ENCODE measurements around the gene ISG15.
A peak's percentile ranks its signal among the peaks of the same experiment; 100 is the strongest.

ISG15 gene

GRCh38 chr1:1039145-1039910 is 26.0 kb downstream of the ISG15 start:
- TF ChIP-seq CTCF (IDR thresholded peaks at IDR 0.05; ENCODE audit: low read depth, low read length) = no peak
- Histone ChIP-seq H3K27me3 (peaks cover 30% of the 10 kb centered on the region), H3K36me3 (no peaks in the 10 kb centered on the region), H3K4me1 (peaks cover 14% of the 10 kb centered on the region), H3K4me3 (ENCODE audit: low read depth, low read length) (no peak overlapping the region), H3K9me3 (no peaks in the 10 kb centered on the region)
- DNase-seq = no peak

GRCh38 chr1:1040004-1040991 is 27.0 kb downstream of the ISG15 start:
- Histone ChIP-seq H3K27me3 (peaks cover 25% of the 10 kb centered on the region), H3K4me1 (peaks cover 14% of the 10 kb centered on the region), H3K9me3 (no peaks in the 10 kb centered on the region), H3K36me3 (no peaks in the 10 kb centered on the region), H3K4me3 (ENCODE audit: low read depth, low read length) (peak overlapping the region; percentile 24; the same call in 1 of the 2 replicates)
- peak; percentile 9; the same call in 1 of the 2 replicates for TF ChIP-seq CTCF (IDR thresholded peaks at IDR 0.05; ENCODE audit: low read depth, low read length)
- peak; percentile 90 for DNase-seq

- no peaks in the 10 kb centered on the region for H3K36me3 ChIP-seq
- H3K27me3 ChIP-seq = peaks cover 25% of the 10 kb centered on the region
- no peak for DNase-seq
- H3K4me3 ChIP-seq (ENCODE audit: low read depth, low read length) = no peak overlapping the region
- peaks cover 14% of the 10 kb centered on the region for H3K4me1 ChIP-seq
- H3K9me3 ChIP-seq = no peaks in the 10 kb centered on the region
- no peak for TF ChIP-seq CTCF (IDR thresholded peaks at IDR 0.05; ENCODE audit: low read depth, low read length)
Measured at GRCh38 chr1:1041092-1041523, 27.8 kb downstream of the ISG15 start.

GRCh38 chr1:1041873-1042272 is 28.6 kb downstream of the ISG15 start:
- H3K36me3 ChIP-seq = no peaks in the 10 kb centered on the region
- DNase-seq = no peak
- no peak for TF ChIP-seq CTCF (IDR thresholded peaks at IDR 0.05; ENCODE audit: low read depth, low read length)
- no peak overlapping the region for H3K4me3 ChIP-seq (ENCODE audit: low read depth, low read length)
- H3K4me1 ChIP-seq = peaks cover 14% of the 10 kb centered on the region
- H3K27me3 ChIP-seq = peaks cover 25% of the 10 kb centered on the region
- H3K9me3 ChIP-seq = no peaks in the 10 kb centered on the region

GRCh38 chr1:1042835-1043234 is 29.5 kb downstream of the ISG15 start:
- Histone ChIP-seq H3K27me3 (peaks cover 25% of the 10 kb centered on the region), H3K4me1 (peaks cover 14% of the 10 kb centered on the region), H3K36me3 (no peaks in the 10 kb centered on the region), H3K9me3 (no peaks in the 10 kb centered on the region), H3K4me3 (ENCODE audit: low read depth, low read length) (no peak overlapping the region)
- DNase-seq = no peak
- no peak for TF ChIP-seq CTCF (IDR thresholded peaks at IDR 0.05; ENCODE audit: low read depth, low read length)

All from BE2C (cell line).